A549 (cell line): ENCODE results near the gene TPD52L1. TPM values are rescaled to one million over a fixed set of nuclear protein-coding genes. Genes with fewer than 3 reads are reported as not detected.

ENCODE experiments used
- ATAC-seq, 2 experiments: fragments of 200-7000 bp in 1 of 2; fragments of >200 bp in 1 of 2; cut with Nextera tagmentation in 1 of 2; cut with Tn5 transposase in 1 of 2; 3 replicates each; pipeline versions ENCODE4 v1.8.0 to v1.9.1; 2018 to 2020; ENCODE audit warnings: mild to moderate bottlenecking in 1 of 2, moderate library complexity in 1 of 2
- CTCF ChIA-PET: fragments of 300-600 bp; sonication (Branson Sonifier 250); formaldehyde crosslinking; extraction: SDS; loops from one replicate; lab custom pipeline; 2021; ENCODE audit warnings: antibody characterized with exemption, inconsistent platforms; lab: Yijun Ruan, JAX
- POLR2A ChIA-PET: fragments of 350-600 bp; formaldehyde crosslinking; extraction: SDS; loops from one replicate; lab custom pipeline; 2021; ENCODE audit warnings: antibody characterized with exemption, inconsistent platforms; lab: Yijun Ruan, JAX
- DNase-seq, 2 experiments: peaks; one replicate each; pipeline versions ENCODE4 v3.0.0 to v3.0.0-alpha.2; 2011 to 2016; ENCODE audit warnings: low read depth in 1 of 2, low spot score in 1 of 2
- FAIRE-seq: peaks from 2 replicates; lab custom pipeline; 2011; peaks lifted over from hg19 to GRCh38; lab: Jason Lieb, UNC
- H3K27ac ChIP-seq, 2 experiments: fragments of >200 bp; sonication (Bioruptor Twin); formaldehyde crosslinking; 3 replicates each; pipeline ENCODE4 v1.5.1; 2016 to 2017
- H3K4me1 ChIP-seq: fragments of >200 bp; sonication (Bioruptor Twin); formaldehyde crosslinking; 3 replicates; pipeline ENCODE4 v1.6.1; 2016
- H3K4me2 ChIP-seq: fragments of >200 bp; sonication (Bioruptor Twin); formaldehyde crosslinking; 3 replicates; pipeline ENCODE4 v1.6.1; 2016
- H3K4me3 ChIP-seq: fragments of >200 bp; sonication (Bioruptor Twin); formaldehyde crosslinking; 3 replicates; pipeline ENCODE4 v1.5.1; 2016
- H3K9me3 ChIP-seq: fragments of >200 bp; sonication (Bioruptor Twin); formaldehyde crosslinking; 3 replicates; pipeline ENCODE4 v1.6.1; 2016
- ATOH8 ChIP-seq: fragments of 250-450 bp; sonication (Bioruptor Pico); IDR thresholded peaks from 2 replicates; pipeline ENCODE4 v1.5.0; 2020; ENCODE audit warnings: low read depth, mild to moderate bottlenecking, moderate library complexity
- BHLHE40 ChIP-seq: IDR thresholded peaks from 2 replicates; pipeline ENCODE4 v1.6.1; 2012; ENCODE audit warnings: low read depth, low read length, inconsistent platforms
- CBX2 ChIP-seq: fragments of 200-600 bp; sonication (generic); IDR thresholded peaks from 2 replicates; pipeline ENCODE4 v1.6.1; 2016; ENCODE audit warnings: low read depth, mild to moderate bottlenecking, borderline replicate concordance
- CEBPB ChIP-seq, 2 experiments: fragments of >200 bp in 1 of 2; sonication (Bioruptor Twin) in 1 of 2; formaldehyde crosslinking in 1 of 2; IDR thresholded peaks; 2 replicates each; pipeline ENCODE4 v1.6.1; 2012 to 2016
- CTCF ChIP-seq: fragments of >200 bp; sonication (Bioruptor Twin); formaldehyde crosslinking; IDR thresholded peaks from 3 replicates; pipeline ENCODE4 v1.5.1; 2016
- EHF ChIP-seq: fragments of 250-450 bp; sonication (Bioruptor Pico); IDR thresholded peaks from 2 replicates; pipeline ENCODE4 v1.5.0; 2020; ENCODE audit warnings: mild to moderate bottlenecking
- EHMT2 ChIP-seq: fragments of 200-600 bp; sonication (generic); IDR thresholded peaks from 2 replicates; pipeline ENCODE4 v1.6.1; 2016; ENCODE audit warnings: antibody characterized with exemption, low read depth, mild to moderate bottlenecking, moderate library complexity
- FOSL2 ChIP-seq, 2 experiments: fragments of 450-650 bp in 1 of 2; fragments of >200 bp in 1 of 2; sonication (Bioruptor Twin) in 1 of 2; formaldehyde crosslinking; IDR thresholded peaks; 2 replicates each; pipeline versions ENCODE4 v1.5.0 to v1.6.1; 2016 to 2020; ENCODE audit warnings: mild to moderate bottlenecking in 1 of 2, moderate library complexity in 1 of 2
- HDAC2 ChIP-seq: fragments of 200-600 bp; sonication (generic); IDR thresholded peaks from 2 replicates; pipeline ENCODE4 v1.6.1; 2016
- HES2 ChIP-seq: fragments of >200 bp; sonication (Bioruptor Twin); formaldehyde crosslinking; IDR thresholded peaks from 2 replicates; pipeline ENCODE4 v1.6.1; 2016
- HOXA7 ChIP-seq: fragments of 250-450 bp; sonication (Bioruptor Pico); IDR thresholded peaks from 2 replicates; pipeline ENCODE4 v1.5.0; 2020; ENCODE audit warnings: mild to moderate bottlenecking, moderate library complexity
- HOXB13 ChIP-seq: fragments of 250-450 bp; sonication (Bioruptor Pico); IDR thresholded peaks from 2 replicates; pipeline ENCODE4 v1.5.0; 2020; ENCODE audit warnings: low read depth, mild to moderate bottlenecking, moderate library complexity
- MAZ ChIP-seq: fragments of 150-350 bp; IDR thresholded peaks from 2 replicates; pipeline ENCODE4 v1.6.1; 2014; ENCODE audit warnings: antibody characterized with exemption, low read depth, low read length, borderline replicate concordance
- PBX3 ChIP-seq: IDR thresholded peaks from 2 replicates; pipeline ENCODE4 v1.6.1; 2012
- RAD21 ChIP-seq, 2 experiments: fragments of >200 bp in 1 of 2; sonication (Bioruptor Twin) in 1 of 2; formaldehyde crosslinking in 1 of 2; IDR thresholded peaks in 1 of 2; conservative IDR thresholded peaks in 1 of 2; 2 replicates in 1 of 2; 3 replicates in 1 of 2; pipeline ENCODE4 v1.6.1; 2012 to 2018; ENCODE audit warnings: inconsistent platforms in 1 of 2
- RCOR1 ChIP-seq: fragments of 150-350 bp; IDR thresholded peaks from 2 replicates; pipeline ENCODE4 v1.6.1; 2014; ENCODE audit warnings: antibody characterized with exemption, low read length, low read depth
- RNF2 ChIP-seq: fragments of 200-600 bp; sonication (generic); IDR thresholded peaks from 2 replicates; pipeline ENCODE4 v1.6.1; 2016; ENCODE audit warnings: low read depth, mild to moderate bottlenecking, antibody characterized with exemption, moderate library complexity, borderline replicate concordance
- TFCP2L1 ChIP-seq: fragments of 250-450 bp; sonication (Bioruptor Pico); IDR thresholded peaks from 2 replicates; pipeline ENCODE4 v1.5.0; 2021; ENCODE audit warnings: mild to moderate bottlenecking
- ZC3H11A ChIP-seq: fragments of 450-650 bp; IDR thresholded peaks from 2 replicates; pipeline ENCODE4 v1.6.1; 2014; ENCODE audit warnings: antibody characterized with exemption, mild to moderate bottlenecking
- ZFP36 ChIP-seq: fragments of 450-650 bp; IDR thresholded peaks from 2 replicates; pipeline ENCODE4 v1.6.1; 2014; ENCODE audit warnings: borderline replicate concordance; ENCODE audit not compliant: partially characterized antibody
- ZNF302 ChIP-seq: fragments of 250-450 bp; sonication (Bioruptor Pico); IDR thresholded peaks from 2 replicates; pipeline ENCODE4 v1.9.0; 2021; ENCODE audit warnings: inconsistent platforms, mild to moderate bottlenecking, moderate library complexity
- WGBS: methylation state at CpG from one replicate; pipeline ENCODE4 v1.1.6; 2017; ENCODE audit errors: missing lambda C conversion rate; 5-methylcytosine and 5-hydroxymethylcytosine counted together
- polyA plus RNA-seq, 4 experiments: library from polyadenylated mRNA; depleted of rRNA in 3 of 4; stranded (reverse); fragments of >200 nt; fragmentation: RNase III in 1 of 4; extraction: RNeasy Plus Mini Kit Qiagen cat#74134 plus additional on column Dnase treatment in 1 of 4; gene quantifications; 2 replicates in 3 of 4; 3 replicates in 1 of 4; pipeline ENCODE4 v1.2.3, GENCODE V29; 2011 to 2017

TPD52L1 gene
- polyA plus RNA-seq, 2 of the 4 experiments (the other 2 are of a cell fraction): 90.1 to 144 TPM

GRCh38 chr6:125232466-125232865, 78.9 kb downstream of the TPD52L1 start:
- DNase-seq: no peak
- ChIA-PET POLR2A (no interaction called here), CTCF (no interaction called here)
- H3K4me3 ChIP-seq: no peak overlapping the region
- no peak for FAIRE-seq
- no peak overlapping the region for H3K4me2 ChIP-seq
- H3K27ac ChIP-seq: no peak overlapping the region
- TF ChIP-seq MAZ: no peak
- no peak for TF ChIP-seq EHMT2
- no peak for TF ChIP-seq HOXA7 (CRISPR knock-in tag)
- no peak for TF ChIP-seq ATOH8 (CRISPR knock-in tag)
- no peak for TF ChIP-seq TFCP2L1 (CRISPR knock-in tag)
- no peak for TF ChIP-seq RAD21 (conservative IDR thresholded peaks at IDR 0.05 in 1 of 2, IDR thresholded peaks at IDR 0.05 in 1 of 2)
- no peaks in the 10 kb centered on the region for H3K9me3 ChIP-seq
- WGBS: 89% methylated on average over 1 of the region's 1 CpG
- ATAC-seq: no peak
- H3K4me1 ChIP-seq: peaks cover 36% of the 10 kb centered on the region

- ATAC-seq (no peak), DNase-seq (no peak), FAIRE-seq (no peak)
- CTCF ChIA-PET: no interaction called here
- no peak overlapping the region for H3K4me3 ChIP-seq
- POLR2A ChIA-PET: no interaction called here
- H3K4me1 ChIP-seq: peaks cover 37% of the 10 kb centered on the region
- TF ChIP-seq CTCF (no peak), PBX3 (no peak), RCOR1 (no peak), CBX2 (no peak), HOXB13 (no peak), EHF (CRISPR knock-in tag) (no peak), ZNF302 (CRISPR knock-in tag) (no peak), ZC3H11A (no peak), ZFP36 (no peak), HES2 (no peak), HDAC2 (no peak), BHLHE40 (no peak), CEBPB (IDR thresholded peaks at IDR 0.05) (no peak), RNF2 (no peak), FOSL2 (IDR thresholded peaks at IDR 0.05) (no peak), FOSL2 (CRISPR knock-in tag; IDR thresholded peaks at IDR 0.05) (no peak)
- H3K4me2 ChIP-seq: no peak overlapping the region
- WGBS: 68% methylated on average over 3 of the region's 3 CpGs
- no peaks in the 10 kb centered on the region for H3K9me3 ChIP-seq
- no peak overlapping the region for H3K27ac ChIP-seq
Measured at GRCh38 chr6:125233202-125233601, 79.6 kb downstream of the TPD52L1 start.
